ENCODE measurements around the gene KIF13A.
A peak's percentile ranks its signal among the peaks of the same experiment; 100 is the strongest.
"Not testable (repeated sequence)": the region's sequence is repeated elsewhere in the genome, so short reads cannot be mapped to it uniquely, and the experiment has no call there.

Gene KIF13A

DNA sequence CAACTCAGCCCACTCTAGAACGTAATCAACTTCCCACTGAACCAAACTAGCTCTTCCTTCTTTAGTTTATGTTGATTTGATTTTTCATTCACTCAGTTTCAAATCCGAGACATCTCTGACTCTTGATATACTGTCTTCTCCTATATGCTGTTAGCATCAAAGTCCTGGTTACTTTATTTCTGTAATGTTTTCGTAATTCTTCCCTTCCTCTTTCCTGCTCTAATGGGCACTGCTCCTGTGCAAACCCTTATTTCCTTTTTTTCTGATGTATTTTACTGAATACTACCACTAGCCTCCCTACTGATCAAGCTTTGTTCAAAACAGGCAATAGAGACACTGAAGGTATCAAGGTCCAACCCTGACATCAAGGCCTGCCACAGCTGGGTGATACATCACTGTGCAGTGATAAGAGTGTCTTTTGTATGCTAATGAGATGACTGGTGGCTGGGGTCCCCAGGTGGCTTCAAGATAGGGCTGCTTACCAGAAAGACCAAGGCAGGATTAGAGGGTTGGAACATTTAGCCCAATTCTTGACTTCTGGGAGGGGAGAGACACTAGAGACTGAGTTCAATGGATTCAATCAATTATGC is 95.2 kb downstream of the KIF13A start:
- Histone ChIP-seq H3K36me3 (replicated peaks; ENCODE audit: low read depth, low read length) (peaks cover 11% of the 10 kb centered on the region), H3K9ac (ENCODE audit: low read length) (no peak overlapping the region)
- no peak for TF ChIP-seq EZH2phosphoT487 (IDR thresholded peaks at IDR 0.05; ENCODE audit: low read depth)
- TF ChIP-seq, protein P1, sequence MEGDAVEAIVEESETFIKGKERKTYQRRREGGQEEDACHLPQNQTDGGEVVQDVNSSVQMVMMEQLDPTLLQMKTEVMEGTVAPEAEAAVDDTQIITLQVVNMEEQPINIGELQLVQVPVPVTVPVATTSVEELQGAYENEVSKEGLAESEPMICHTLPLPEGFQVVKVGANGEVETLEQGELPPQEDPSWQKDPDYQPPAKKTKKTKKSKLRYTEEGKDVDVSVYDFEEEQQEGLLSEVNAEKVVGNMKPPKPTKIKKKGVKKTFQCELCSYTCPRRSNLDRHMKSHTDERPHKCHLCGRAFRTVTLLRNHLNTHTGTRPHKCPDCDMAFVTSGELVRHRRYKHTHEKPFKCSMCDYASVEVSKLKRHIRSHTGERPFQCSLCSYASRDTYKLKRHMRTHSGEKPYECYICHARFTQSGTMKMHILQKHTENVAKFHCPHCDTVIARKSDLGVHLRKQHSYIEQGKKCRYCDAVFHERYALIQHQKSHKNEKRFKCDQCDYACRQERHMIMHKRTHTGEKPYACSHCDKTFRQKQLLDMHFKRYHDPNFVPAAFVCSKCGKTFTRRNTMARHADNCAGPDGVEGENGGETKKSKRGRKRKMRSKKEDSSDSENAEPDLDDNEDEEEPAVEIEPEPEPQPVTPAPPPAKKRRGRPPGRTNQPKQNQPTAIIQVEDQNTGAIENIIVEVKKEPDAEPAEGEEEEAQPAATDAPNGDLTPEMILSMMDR (IDR thresholded peaks at IDR 0.05; ENCODE audit: low read depth, low read length): no peak

DNA sequence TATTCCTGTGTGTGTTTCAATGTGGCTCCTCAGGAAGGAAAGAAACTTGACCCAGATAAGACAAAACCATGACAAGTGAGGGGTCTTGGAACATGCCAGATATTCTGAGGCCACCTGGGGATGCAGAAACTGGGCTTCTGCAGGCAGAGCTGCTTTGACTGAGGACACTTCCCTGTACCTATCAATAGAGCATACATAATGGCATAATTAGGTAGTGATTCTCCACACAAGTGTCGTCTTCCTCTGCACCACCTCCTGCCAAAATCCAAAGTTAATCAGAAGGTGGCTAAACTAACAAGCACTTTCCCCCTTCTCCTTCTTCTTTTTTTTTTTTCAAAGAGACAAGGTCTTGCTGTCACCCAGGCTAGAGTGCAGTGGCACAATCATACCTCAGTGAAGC is 97.1 kb downstream of the KIF13A start:
- Histone ChIP-seq H3K27me3 (ENCODE audit: low read depth, low read length) (no peaks in the 10 kb centered on the region), H3K36me3 (replicated peaks; ENCODE audit: low read depth, low read length) (peaks cover 10% of the 10 kb centered on the region), H3K79me2 (ENCODE audit: low read length) (no peaks in the 10 kb centered on the region), H3K9me3 (ENCODE audit: insufficient read depth, low read length) (peaks cover 10% of the 10 kb centered on the region; the same call in 1 of the 2 replicates), H4K20me1 (ENCODE audit: insufficient read depth, low read length) (no peaks in the 10 kb centered on the region), H3K27ac (ENCODE audit: low read length) (no peak overlapping the region), H2AFZ (ENCODE audit: low read depth, low read length) (no peak overlapping the region), H3K4me2 (ENCODE audit: low read length) (peak overlapping the region; percentile 53), H3K9ac (ENCODE audit: low read length) (no peak overlapping the region), H3K4me3 (ENCODE audit: low read length) (no peak overlapping the region), H3K4me1 (ENCODE audit: low read length) (peaks cover 54% of the 10 kb centered on the region)
- TF ChIP-seq, protein P1 (IDR thresholded peaks at IDR 0.05; ENCODE audit: low read depth, low read length): no peak
- TF ChIP-seq EZH2phosphoT487 (IDR thresholded peaks at IDR 0.05; ENCODE audit: low read depth): no peak

More for the DNA sequence above, 95.2 kb downstream of the KIF13A start:
- Histone ChIP-seq H3K27me3 (ENCODE audit: low read depth, low read length) (no peaks in the 10 kb centered on the region), H3K9me3 (ENCODE audit: insufficient read depth, low read length) (peaks cover 15% of the 10 kb centered on the region; the same call in 1 of the 2 replicates), H3K4me2 (ENCODE audit: low read length) (no peak overlapping the region), H2AFZ (ENCODE audit: low read depth, low read length) (no peak overlapping the region), H3K4me1 (ENCODE audit: low read length) (peaks cover 35% of the 10 kb centered on the region), H3K4me3 (ENCODE audit: low read length) (no peak overlapping the region), H3K79me2 (ENCODE audit: low read length) (no peaks in the 10 kb centered on the region), H3K27ac (ENCODE audit: low read length) (no peak overlapping the region), H4K20me1 (ENCODE audit: insufficient read depth, low read length) (no peaks in the 10 kb centered on the region)

DNA sequence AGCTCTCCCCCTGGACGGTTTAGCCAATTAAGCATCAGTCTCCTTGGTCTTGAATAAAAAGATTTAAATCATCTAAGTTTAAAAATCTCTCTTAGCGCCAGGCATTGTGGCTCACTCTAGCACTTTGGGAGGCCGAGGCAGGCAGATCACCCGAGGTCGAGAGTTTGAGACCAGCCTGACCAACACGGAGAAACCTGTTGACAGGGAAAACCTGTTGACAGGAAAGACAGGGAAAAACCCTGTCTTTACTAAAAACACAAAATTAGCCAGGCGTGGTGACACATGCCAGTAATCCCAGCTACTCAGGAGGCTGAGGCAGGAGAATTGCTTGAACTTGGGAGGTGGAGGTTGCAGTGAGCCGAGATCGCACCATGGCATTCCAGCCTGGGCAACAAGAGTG is 97.7 kb downstream of the KIF13A start:
- not testable (repeated sequence) for H4K20me1 ChIP-seq (ENCODE audit: insufficient read depth, low read length); H3K79me2 ChIP-seq (ENCODE audit: low read length); H2AFZ ChIP-seq (ENCODE audit: low read depth, low read length); H3K9me3 ChIP-seq (ENCODE audit: insufficient read depth, low read length); H3K27me3 ChIP-seq (ENCODE audit: low read depth, low read length); H3K36me3 ChIP-seq (replicated peaks; ENCODE audit: low read depth, low read length)
- peak overlapping the region; percentile 38 for H3K9ac ChIP-seq (ENCODE audit: low read length)
- peak overlapping the region; percentile 36 for H3K27ac ChIP-seq (ENCODE audit: low read length)
- 0 out of 2 replicates have a peak overlapping the region, but pooled peaks have one; percentile 1 for H3K4me3 ChIP-seq (ENCODE audit: low read length)
- peak overlapping the region; percentile 53 for H3K4me2 ChIP-seq (ENCODE audit: low read length)
- H3K4me1 ChIP-seq (ENCODE audit: low read length): peaks cover 58% of the 10 kb centered on the region

DNA sequence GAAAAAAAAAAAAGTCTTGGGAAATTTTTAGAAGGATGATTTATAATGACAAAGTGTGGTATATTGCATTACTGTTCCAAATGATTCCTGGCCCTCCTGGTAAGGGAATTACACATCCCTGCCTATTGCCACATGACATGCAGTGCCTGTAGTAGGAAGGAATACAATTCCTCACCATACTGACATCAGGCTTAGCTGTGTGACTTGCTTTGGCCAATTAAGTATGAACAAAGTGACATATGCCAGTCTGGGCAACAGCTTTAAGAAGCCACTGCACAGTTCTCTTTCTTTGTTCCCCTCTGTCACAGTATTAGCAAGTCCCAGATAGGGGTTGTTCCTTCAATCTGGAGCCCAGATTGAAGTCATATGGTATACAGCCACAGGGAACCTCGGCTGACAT is 100.5 kb downstream of the KIF13A start:
- no peaks in the 10 kb centered on the region for H3K36me3 ChIP-seq (replicated peaks; ENCODE audit: low read depth, low read length)
- H4K20me1 ChIP-seq (ENCODE audit: insufficient read depth, low read length): no peaks in the 10 kb centered on the region
- H3K27me3 ChIP-seq (ENCODE audit: low read depth, low read length): 0 out of 2 replicates have a peak, but pooled peaks cover 3% of the 10 kb centered on the region
- no peaks in the 10 kb centered on the region for H3K79me2 ChIP-seq (ENCODE audit: low read length)
- H3K4me3 ChIP-seq (ENCODE audit: low read length): peak overlapping the region; percentile 50
- H3K27ac ChIP-seq (ENCODE audit: low read length): peak overlapping the region; percentile 53
- no peak overlapping the region for H2AFZ ChIP-seq (ENCODE audit: low read depth, low read length)
- peak overlapping the region; percentile 71 for H3K4me2 ChIP-seq (ENCODE audit: low read length)
- peak overlapping the region; percentile 6; the same call in 1 of the 2 replicates for H3K9ac ChIP-seq (ENCODE audit: low read length)
- no peak for TF ChIP-seq EZH2phosphoT487 (IDR thresholded peaks at IDR 0.05; ENCODE audit: low read depth)
- TF ChIP-seq, protein P1 (IDR thresholded peaks at IDR 0.05; ENCODE audit: low read depth, low read length): no peak
- H3K4me1 ChIP-seq (ENCODE audit: low read length): peaks cover 77% of the 10 kb centered on the region
- H3K9me3 ChIP-seq (ENCODE audit: insufficient read depth, low read length): no peaks in the 10 kb centered on the region
